SH-SY5Y (cell line): ENCODE measurements around the gene TESK1.

ENCODE experiments used
- GATA2 ChIP-seq: IDR thresholded peaks from 2 replicates; pipeline ENCODE4 v1.6.1; 2011; ENCODE audit warnings: mild to moderate bottlenecking, low read depth, low read length
- GATA3 ChIP-seq: IDR thresholded peaks from 2 replicates; pipeline ENCODE4 v1.6.1; 2011; ENCODE audit warnings: low read depth, mild to moderate bottlenecking, low read length, moderate library complexity

- TF ChIP-seq GATA3 (no peak), GATA2 (no peak)
Observed at GRCh38 chr9:35604578-35605350, at the start of gene TESK1.
